OCI-LY3 (cell line): ENCODE data around the gene INSL3.

Experiments used
- H2AFZ ChIP-seq: fragments of 200-600, 300-600 bp; shearing (Covaris generic); 2 replicates; pipeline ENCODE4 v1.6.0; 2014; ENCODE audit warnings: antibody characterized with exemption, low read depth, low read length
- H3K27ac ChIP-seq: fragments of 200-600, 300-600 bp; sonication (generic); 2 replicates; pipeline ENCODE4 v1.5.1; 2014; ENCODE audit warnings: mild to moderate bottlenecking, low read length, moderate library complexity, mixed read lengths
- H3K27me3 ChIP-seq: fragments of 200-600, 300-600 bp; sonication (generic); 2 replicates; pipeline ENCODE4 v1.6.1; 2014; ENCODE audit warnings: low read depth, low read length, mixed read lengths
- H3K36me3 ChIP-seq: fragments of 200-600, 300-600 bp; sonication (generic); replicated peaks from 2 replicates; pipeline ENCODE3; 2014; ENCODE audit warnings: low read depth, low read length, mixed read lengths
- H3K4me1 ChIP-seq: fragments of 300-600, 200-600 bp; sonication (generic); 2 replicates; pipeline ENCODE4 v1.6.1; 2014; ENCODE audit warnings: low read length, mixed read lengths
- H3K4me2 ChIP-seq: fragments of 200-600, 300-600 bp; sonication (generic); 2 replicates; pipeline ENCODE4 v1.6.1; 2014; ENCODE audit warnings: low read length, mixed read lengths
- H3K4me3 ChIP-seq: fragments of 300-600, 200-600 bp; sonication (generic); 2 replicates; pipeline ENCODE4 v1.5.1; 2014; ENCODE audit warnings: antibody characterized with exemption, mild to moderate bottlenecking, low read length, moderate library complexity
- H3K79me2 ChIP-seq: fragments of 300-600, 200-600 bp; shearing (Covaris generic); 2 replicates; pipeline ENCODE4 v1.6.1; 2014; ENCODE audit warnings: mild to moderate bottlenecking, low read length, mixed read lengths
- H3K9ac ChIP-seq: fragments of 300-600, 200-600 bp; shearing (Covaris generic); 2 replicates; pipeline ENCODE4 v1.6.0; 2014; ENCODE audit warnings: mild to moderate bottlenecking, low read length, moderate library complexity
- H3K9me3 ChIP-seq: fragments of 200-600, 300-600 bp; shearing (Covaris generic); 2 replicates; pipeline ENCODE4 v1.6.1; 2014; ENCODE audit warnings: low read length, mixed read lengths; ENCODE audit not compliant: insufficient read depth
- H4K20me1 ChIP-seq: fragments of 200-600, 300-600 bp; sonication (generic); 2 replicates; pipeline ENCODE4 v1.6.1; 2016; ENCODE audit warnings: low read length, mixed read lengths; ENCODE audit not compliant: insufficient read depth
- EZH2phosphoT487 ChIP-seq: fragments of 200-600 bp; shearing (Covaris generic); IDR thresholded peaks from 2 replicates; pipeline ENCODE4 v1.6.1; 2018; ENCODE audit warnings: antibody characterized with exemption, mixed run types, low read depth
- TF ChIP-seq, protein P1 (sequence below): fragments of 200-600, 300-600 bp; sonication (generic); IDR thresholded peaks from 2 replicates; pipeline ENCODE4 v1.5.1; 2014; ENCODE audit warnings: antibody characterized with exemption, low read length, low read depth

The INSL3 gene

DNA sequence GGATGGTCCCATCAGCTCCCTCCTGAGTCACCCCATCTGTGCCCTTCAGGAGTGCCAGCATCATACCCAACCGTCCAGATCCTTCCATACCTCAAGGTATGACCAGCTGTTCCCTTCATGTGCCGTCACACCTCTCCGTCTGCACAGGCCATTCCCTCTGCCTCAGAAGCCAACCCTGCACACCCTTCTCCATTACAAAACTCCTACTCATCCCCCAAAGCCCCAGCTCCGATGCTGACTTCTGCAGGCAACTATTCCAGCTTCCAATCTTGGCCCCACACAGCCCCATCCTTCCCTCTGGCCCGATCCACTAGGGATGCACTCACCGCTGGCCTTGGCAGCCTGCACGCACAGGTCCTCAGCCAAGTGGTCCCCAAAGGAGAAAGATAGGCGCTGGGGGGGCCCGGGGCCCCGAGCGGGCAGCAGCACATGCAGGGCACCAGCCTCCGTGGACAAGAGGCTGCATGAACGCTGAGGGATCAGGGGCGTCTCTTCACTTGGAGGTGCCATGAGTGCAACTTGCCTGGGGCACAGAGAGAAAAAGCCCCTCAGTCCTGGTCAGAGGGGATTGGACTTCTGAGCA, 22.7 kb upstream of the INSL3 start:
- Histone ChIP-seq H3K4me3 (no peak overlapping the region), H3K4me1 (peaks cover 14% of the 10 kb centered on the region), H3K9ac (no peak overlapping the region), H3K79me2 (peaks cover 37% of the 10 kb centered on the region), H3K9me3 (no peaks in the 10 kb centered on the region), H3K27ac (no peak overlapping the region), H2AFZ (no peak overlapping the region), H3K27me3 (no peaks in the 10 kb centered on the region), H3K4me2 (no peak overlapping the region), H3K36me3 (peaks cover 50% of the 10 kb centered on the region), H4K20me1 (peaks cover 7% of the 10 kb centered on the region; the same call in 1 of the 2 replicates)
- TF ChIP-seq EZH2phosphoT487: no peak
- TF ChIP-seq, protein P1, sequence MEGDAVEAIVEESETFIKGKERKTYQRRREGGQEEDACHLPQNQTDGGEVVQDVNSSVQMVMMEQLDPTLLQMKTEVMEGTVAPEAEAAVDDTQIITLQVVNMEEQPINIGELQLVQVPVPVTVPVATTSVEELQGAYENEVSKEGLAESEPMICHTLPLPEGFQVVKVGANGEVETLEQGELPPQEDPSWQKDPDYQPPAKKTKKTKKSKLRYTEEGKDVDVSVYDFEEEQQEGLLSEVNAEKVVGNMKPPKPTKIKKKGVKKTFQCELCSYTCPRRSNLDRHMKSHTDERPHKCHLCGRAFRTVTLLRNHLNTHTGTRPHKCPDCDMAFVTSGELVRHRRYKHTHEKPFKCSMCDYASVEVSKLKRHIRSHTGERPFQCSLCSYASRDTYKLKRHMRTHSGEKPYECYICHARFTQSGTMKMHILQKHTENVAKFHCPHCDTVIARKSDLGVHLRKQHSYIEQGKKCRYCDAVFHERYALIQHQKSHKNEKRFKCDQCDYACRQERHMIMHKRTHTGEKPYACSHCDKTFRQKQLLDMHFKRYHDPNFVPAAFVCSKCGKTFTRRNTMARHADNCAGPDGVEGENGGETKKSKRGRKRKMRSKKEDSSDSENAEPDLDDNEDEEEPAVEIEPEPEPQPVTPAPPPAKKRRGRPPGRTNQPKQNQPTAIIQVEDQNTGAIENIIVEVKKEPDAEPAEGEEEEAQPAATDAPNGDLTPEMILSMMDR: no peak

DNA sequence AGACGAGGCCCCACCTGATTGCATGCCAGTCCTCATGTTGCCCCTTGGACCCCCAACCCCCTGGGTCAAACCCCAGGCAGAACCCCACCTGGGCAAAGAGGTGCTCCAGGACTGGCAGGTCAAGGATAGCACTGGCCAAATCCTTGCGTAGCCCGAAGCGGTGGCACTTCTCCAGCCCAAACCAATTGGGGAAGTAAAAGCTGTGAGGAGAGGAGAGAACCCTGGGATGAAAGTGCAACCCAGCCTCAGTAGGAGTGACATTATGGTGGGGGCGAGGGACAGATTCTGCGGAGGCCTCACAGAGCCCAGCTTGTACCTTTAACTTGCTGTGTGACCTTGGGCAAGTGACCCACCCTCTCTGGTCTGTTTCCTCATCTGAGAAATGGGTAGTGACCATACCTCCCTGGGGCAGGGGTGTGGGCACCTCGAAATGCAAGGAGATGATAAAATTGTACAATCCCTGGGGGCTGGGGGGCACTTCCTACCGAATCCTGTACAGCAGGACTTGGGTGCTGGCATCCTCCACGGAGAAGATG, 22.0 kb upstream of the INSL3 start:
- TF ChIP-seq, protein P1: no peak
- no peak for TF ChIP-seq EZH2phosphoT487
- no peak overlapping the region for H2AFZ ChIP-seq
- H3K9ac ChIP-seq: no peak overlapping the region
- no peaks in the 10 kb centered on the region for H3K9me3 ChIP-seq
- H3K4me3 ChIP-seq: no peak overlapping the region
- H4K20me1 ChIP-seq: peaks cover 7% of the 10 kb centered on the region; the same call in 1 of the 2 replicates
- peaks cover 8% of the 10 kb centered on the region for H3K4me1 ChIP-seq
- H3K27me3 ChIP-seq: no peaks in the 10 kb centered on the region
- H3K27ac ChIP-seq: no peak overlapping the region
- H3K4me2 ChIP-seq: no peak overlapping the region
- peaks cover 52% of the 10 kb centered on the region for H3K36me3 ChIP-seq
- peaks cover 37% of the 10 kb centered on the region for H3K79me2 ChIP-seq

DNA sequence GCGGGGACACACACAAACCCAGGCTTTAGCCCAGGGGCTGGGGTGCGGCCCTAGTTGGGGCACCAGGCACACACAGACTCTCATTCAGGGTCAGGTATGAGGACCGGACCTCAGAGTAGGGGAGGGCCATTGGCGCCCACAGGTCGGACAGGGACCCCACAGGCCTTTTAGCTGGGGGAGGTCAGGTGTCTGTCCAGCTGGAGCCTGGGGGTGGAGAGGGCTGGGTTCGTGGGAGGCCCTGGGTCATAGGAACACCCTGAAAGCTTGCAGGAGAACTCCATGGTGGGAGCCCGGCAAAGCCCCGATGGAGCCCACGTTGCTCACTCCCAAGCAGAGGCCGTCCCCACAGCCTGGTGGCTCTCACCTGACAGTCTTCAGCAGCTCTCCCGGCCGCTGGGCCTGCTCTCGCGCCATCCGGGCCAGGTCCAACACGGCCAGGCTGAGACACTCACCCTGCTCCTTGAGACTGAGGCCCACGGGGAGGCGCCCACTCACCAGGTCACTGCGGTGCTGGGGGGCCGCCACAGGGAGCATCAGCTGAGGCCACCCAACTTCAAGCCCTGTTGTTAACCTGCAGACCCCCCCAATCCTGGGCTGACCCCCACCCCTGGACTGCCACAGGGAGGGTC, 21.5 kb upstream of the INSL3 start:
- Histone ChIP-seq H3K4me2 (no peak overlapping the region), H4K20me1 (peaks cover 7% of the 10 kb centered on the region; the same call in 1 of the 2 replicates), H3K4me3 (no peak overlapping the region), H3K27me3 (no peaks in the 10 kb centered on the region), H3K4me1 (peaks cover 3% of the 10 kb centered on the region), H3K9ac (no peak overlapping the region), H2AFZ (no peak overlapping the region), H3K36me3 (peaks cover 58% of the 10 kb centered on the region), H3K9me3 (no peaks in the 10 kb centered on the region), H3K27ac (no peak overlapping the region), H3K79me2 (peaks cover 37% of the 10 kb centered on the region)
- no peak for TF ChIP-seq EZH2phosphoT487
- TF ChIP-seq, protein P1: no peak

DNA sequence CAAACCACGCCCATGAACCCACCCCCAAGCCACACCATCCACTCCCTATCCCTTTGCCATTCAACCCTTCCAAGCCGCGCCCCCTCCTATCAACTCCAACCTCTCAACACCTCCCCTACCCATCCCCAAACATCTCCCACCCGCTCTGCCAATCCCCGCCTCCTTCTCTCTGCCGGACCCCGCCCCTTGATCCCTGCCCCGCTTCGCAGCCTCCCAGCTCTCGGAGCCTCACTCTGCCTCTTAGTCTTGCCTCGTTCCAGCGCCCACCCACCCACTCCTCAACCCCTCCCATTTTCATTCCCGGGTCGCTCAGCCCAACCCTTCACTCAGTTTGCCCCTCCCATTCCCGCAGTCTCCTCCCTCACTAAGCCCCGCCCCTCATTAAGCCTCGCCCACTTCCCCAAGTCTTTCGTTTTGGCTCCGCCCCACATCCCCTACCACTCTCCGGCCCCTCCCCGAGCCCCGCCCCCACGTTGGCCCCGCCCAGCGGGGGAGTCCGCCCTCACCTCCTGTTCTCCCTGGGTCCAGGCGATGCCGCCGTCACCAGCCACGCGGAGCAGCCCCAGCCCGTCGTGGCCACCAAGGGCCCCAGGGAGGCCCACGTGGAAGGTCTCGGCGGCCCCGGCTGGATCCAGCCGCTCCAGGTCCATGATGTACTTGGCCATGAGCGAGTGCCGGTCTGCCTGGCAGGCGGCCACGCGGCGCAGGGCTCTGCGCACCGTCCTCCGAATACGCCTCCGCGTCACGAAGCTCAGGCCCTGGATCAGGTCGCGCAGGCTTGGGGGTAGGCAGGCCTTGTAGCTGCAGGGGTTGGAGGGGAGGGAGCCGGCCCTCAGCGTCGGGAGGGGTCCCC, 20.7 kb upstream of the INSL3 start:
- peaks cover 59% of the 10 kb centered on the region for H3K36me3 ChIP-seq
- no peaks in the 10 kb centered on the region for H3K9me3 ChIP-seq
- no peak overlapping the region for H3K9ac ChIP-seq
- TF ChIP-seq EZH2phosphoT487: no peak
- TF ChIP-seq, protein P1: no peak
- peaks cover 2% of the 10 kb centered on the region for H3K4me1 ChIP-seq
- peaks cover 34% of the 10 kb centered on the region for H3K79me2 ChIP-seq
- no peak overlapping the region for H3K27ac ChIP-seq
- H3K4me2 ChIP-seq: no peak overlapping the region
- H4K20me1 ChIP-seq: peaks cover 7% of the 10 kb centered on the region; the same call in 1 of the 2 replicates
- H3K4me3 ChIP-seq: no peak overlapping the region
- H3K27me3 ChIP-seq: no peaks in the 10 kb centered on the region
- no peak overlapping the region for H2AFZ ChIP-seq
